Astrocyte (in vitro differentiated cells and primary cell): ENCODE measurements around the gene SCRN2. TPM values are rescaled to one million over a fixed set of nuclear protein-coding genes. Genes with fewer than 3 reads are reported as not detected.
A peak's percentile ranks its signal among the peaks of the same experiment; 100 is the strongest.

Experiments
- DNase-seq: peaks from one replicate; pipeline ENCODE4 v3.0.0-alpha.2; 2010; ENCODE audit warnings: low read depth
- FAIRE-seq: peaks from 2 replicates; lab custom pipeline; 2011; peaks lifted over from hg19 to GRCh38; lab: Jason Lieb, UNC
- H2AFZ ChIP-seq: 2 replicates; pipeline ENCODE4 v1.6.0; 2012; ENCODE audit warnings: low read depth, low read length, inconsistent platforms
- H3K27ac ChIP-seq: 2 replicates; pipeline ENCODE4 v1.5.1; 2011; ENCODE audit warnings: low read depth, low read length, inconsistent platforms
- H3K27me3 ChIP-seq: 2 replicates; pipeline ENCODE4 v1.6.0; 2011; ENCODE audit warnings: low read length, inconsistent platforms; ENCODE audit not compliant: insufficient read depth
- H3K36me3 ChIP-seq: 2 replicates; pipeline ENCODE4 v1.5.1; 2011; ENCODE audit warnings: low read length, inconsistent platforms; ENCODE audit not compliant: insufficient read depth
- H3K4me1 ChIP-seq: 2 replicates; pipeline ENCODE4 v1.5.1; 2011; ENCODE audit warnings: low read length, inconsistent platforms; ENCODE audit not compliant: insufficient read depth
- H3K4me2 ChIP-seq: 2 replicates; pipeline ENCODE4 v1.6.0; 2012; ENCODE audit warnings: low read length, inconsistent platforms
- H3K4me3 ChIP-seq: 2 replicates; pipeline ENCODE4 v1.5.1; 2011; ENCODE audit warnings: low read depth, mild to moderate bottlenecking, low read length, inconsistent platforms; ENCODE audit not compliant: insufficient read depth
- H3K79me2 ChIP-seq: 2 replicates; pipeline ENCODE4 v1.6.0; 2012; ENCODE audit warnings: mild to moderate bottlenecking, low read length, inconsistent platforms; ENCODE audit not compliant: insufficient read depth
- H3K9ac ChIP-seq: 2 replicates; pipeline ENCODE4 v1.6.0; 2012; ENCODE audit warnings: mild to moderate bottlenecking, low read length, inconsistent platforms
- H3K9me3 ChIP-seq: 2 replicates; pipeline ENCODE4 v1.5.1; 2012; ENCODE audit warnings: low read depth, mild to moderate bottlenecking, low read length, inconsistent platforms; ENCODE audit not compliant: insufficient read depth
- H4K20me1 ChIP-seq: 2 replicates; pipeline ENCODE4 v1.6.0; 2012; ENCODE audit warnings: low read length, inconsistent platforms; ENCODE audit not compliant: insufficient read depth
- H3K27ac Mint-ChIP-seq: one replicate; pipeline ENCODE4 v1.8.0; 2021; ENCODE audit warnings: mild to moderate bottlenecking, mixed read lengths; ENCODE audit not compliant: unreplicated experiment
- H3K27me3 Mint-ChIP-seq: one replicate; pipeline ENCODE4 v1.8.0; 2021; ENCODE audit warnings: low read depth, mixed read lengths; ENCODE audit not compliant: unreplicated experiment
- H3K36me3 Mint-ChIP-seq: one replicate; pipeline ENCODE4 v1.8.0; 2021; ENCODE audit warnings: low read depth, mixed read lengths; ENCODE audit not compliant: unreplicated experiment
- H3K4me1 Mint-ChIP-seq: one replicate; pipeline ENCODE4 v1.8.0; 2021; ENCODE audit warnings: low read depth, mixed read lengths; ENCODE audit not compliant: unreplicated experiment
- H3K4me3 Mint-ChIP-seq: one replicate; pipeline ENCODE4 v1.8.0; 2021; ENCODE audit warnings: mild to moderate bottlenecking, moderate library complexity, mixed read lengths; ENCODE audit not compliant: unreplicated experiment
- H3K9me3 Mint-ChIP-seq: one replicate; pipeline ENCODE4 v1.8.0; 2021; ENCODE audit warnings: mild to moderate bottlenecking, mixed read lengths; ENCODE audit not compliant: unreplicated experiment
- CTCF ChIP-seq: IDR thresholded peaks from 2 replicates; pipeline ENCODE4 v1.5.1; 2011; ENCODE audit warnings: low read depth, mild to moderate bottlenecking, inconsistent platforms, low read length, moderate library complexity; ENCODE audit not compliant: insufficient read depth
- EZH2 ChIP-seq: IDR thresholded peaks from 2 replicates; pipeline ENCODE4 v1.6.1; 2012; ENCODE audit warnings: mild to moderate bottlenecking, low read length, inconsistent platforms; ENCODE audit not compliant: insufficient read depth
- total RNA-seq: library from RNA; stranded (reverse); gene quantifications from 2 replicates; pipeline ENCODE4 v1.2.1, GENCODE V29; 2021

The SCRN2 gene
- total RNA-seq, 1 donor from 2014 or later = 17.5 TPM

- Histone ChIP-seq H4K20me1 (no peaks in the 10 kb centered on the region), H2AFZ (no peak overlapping the region), H3K4me3 (no peak overlapping the region), H3K27ac (no peak overlapping the region), H3K27me3 (peaks cover 51% of the 10 kb centered on the region), H3K9ac (no peak overlapping the region), H3K36me3 (no peaks in the 10 kb centered on the region), H3K9me3 (no peaks in the 10 kb centered on the region), H3K4me2 (no peak overlapping the region), H3K4me1 (peaks cover 4% of the 10 kb centered on the region), H3K79me2 (no peaks in the 10 kb centered on the region)
- DNase-seq = no peak
- Mint-ChIP-seq H3K27ac (no peak overlapping the region), H3K36me3 (peaks cover 6% of the 10 kb centered on the region), H3K9me3 (peaks cover 3% of the 10 kb centered on the region), H3K27me3 (peaks cover 48% of the 10 kb centered on the region), H3K4me1 (peaks cover 12% of the 10 kb centered on the region), H3K4me3 (no peak overlapping the region)
- TF ChIP-seq EZH2 (no peak), CTCF (no peak)
- FAIRE-seq = no peak
Observed at GRCh38 chr17:47870056-47870455, 29.0 kb upstream of the SCRN2 start.

GRCh38 chr17:47869114-47869513 lies 28.0 kb upstream of the SCRN2 start:
- no peak for TF ChIP-seq CTCF
- no peak for TF ChIP-seq EZH2
- peaks cover 4% of the 10 kb centered on the region for H3K4me1 ChIP-seq
- H3K79me2 ChIP-seq = no peaks in the 10 kb centered on the region
- H3K27ac Mint-ChIP-seq = no peak overlapping the region
- no peak overlapping the region for H3K4me3 ChIP-seq
- H3K27me3 ChIP-seq = peaks cover 47% of the 10 kb centered on the region
- H3K27me3 Mint-ChIP-seq = peaks cover 48% of the 10 kb centered on the region
- no peak overlapping the region for H3K9ac ChIP-seq
- no peaks in the 10 kb centered on the region for H4K20me1 ChIP-seq
- peaks cover 6% of the 10 kb centered on the region for H3K36me3 Mint-ChIP-seq
- no peak overlapping the region for H3K4me3 Mint-ChIP-seq
- no peak for FAIRE-seq
- no peak for DNase-seq
- H3K4me2 ChIP-seq = no peak overlapping the region
- no peak overlapping the region for H3K27ac ChIP-seq
- H2AFZ ChIP-seq = no peak overlapping the region
- peaks cover 6% of the 10 kb centered on the region for H3K9me3 Mint-ChIP-seq
- peaks cover 12% of the 10 kb centered on the region for H3K4me1 Mint-ChIP-seq
- no peaks in the 10 kb centered on the region for H3K36me3 ChIP-seq
- no peaks in the 10 kb centered on the region for H3K9me3 ChIP-seq

- peaks cover 7% of the 10 kb centered on the region for H3K36me3 Mint-ChIP-seq
- no peak overlapping the region for H3K4me3 ChIP-seq
- peaks cover 43% of the 10 kb centered on the region for H3K27me3 Mint-ChIP-seq
- FAIRE-seq (no peak), DNase-seq (no peak)
- H2AFZ ChIP-seq = no peak overlapping the region
- H3K27ac ChIP-seq = no peak overlapping the region
- TF ChIP-seq CTCF = no peak
- TF ChIP-seq EZH2 = no peak
- H3K4me2 ChIP-seq = no peak overlapping the region
- H3K9me3 ChIP-seq = no peaks in the 10 kb centered on the region
- H3K9ac ChIP-seq = no peak overlapping the region
- H3K27me3 ChIP-seq = peaks cover 41% of the 10 kb centered on the region
- H3K27ac Mint-ChIP-seq = peak overlapping the region; percentile 20
- H3K4me3 Mint-ChIP-seq = no peak overlapping the region
- no peaks in the 10 kb centered on the region for H3K36me3 ChIP-seq
- H3K9me3 Mint-ChIP-seq = peaks cover 9% of the 10 kb centered on the region
- no peaks in the 10 kb centered on the region for H3K79me2 ChIP-seq
- H3K4me1 Mint-ChIP-seq = peaks cover 13% of the 10 kb centered on the region
- H3K4me1 ChIP-seq = peaks cover 5% of the 10 kb centered on the region
- no peaks in the 10 kb centered on the region for H4K20me1 ChIP-seq
Observed at GRCh38 chr17:47867813-47868533, 26.9 kb upstream of the SCRN2 start.
